ENCODE measurements around the gene IL12RB1. TPM values are rescaled to one million over a fixed set of nuclear protein-coding genes. Genes with fewer than 3 reads are reported as not detected.
A peak's percentile ranks its signal among the peaks of the same experiment; 100 is the strongest.

IL12RB1 gene
- total and polyA plus RNA-seq, 2 of the 13 experiments (the other 11 are each of a cell fraction or from before 2014, with no cell fraction given), result 0.03 to 0.04 TPM

DNA sequence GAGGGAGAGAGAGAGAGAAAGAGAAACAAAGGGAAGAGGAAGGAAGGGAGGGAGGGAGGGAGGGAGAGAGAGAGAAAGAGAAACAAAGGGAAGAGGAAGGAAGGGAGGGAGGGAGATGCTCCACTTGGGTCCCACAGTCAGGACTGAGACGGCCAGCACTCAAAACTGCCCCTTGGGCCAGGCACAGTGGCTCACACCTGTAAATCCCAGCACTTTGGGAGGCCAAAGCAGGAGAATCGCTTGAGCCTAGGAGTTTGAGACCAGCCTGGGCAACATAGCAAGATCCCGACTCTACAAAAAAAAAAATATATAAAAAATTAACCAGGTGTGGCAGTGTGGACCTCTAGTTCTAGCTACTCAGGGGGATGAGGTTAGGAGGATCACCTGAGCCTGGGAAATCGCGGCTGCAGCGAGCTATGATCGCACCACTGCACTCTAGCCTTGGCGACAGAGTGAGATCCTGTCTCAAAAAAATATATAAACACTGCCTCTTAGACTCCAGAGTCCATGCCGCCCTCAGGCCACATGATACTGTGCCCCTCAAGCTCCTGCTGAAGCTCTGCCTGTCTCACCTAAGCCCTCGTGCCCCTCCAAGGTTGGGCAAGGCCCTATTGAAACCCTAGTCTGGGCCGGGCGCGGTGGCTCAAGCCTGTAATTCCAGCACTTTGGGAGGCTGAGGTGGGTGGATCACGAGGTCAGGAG is 70.4 kb downstream of the IL12RB1 start:
- ATAC-seq (no peak), FAIRE-seq (no peak), DNase-seq (ENCODE audit: low spot score) (no peak)
- H3K4me1 ChIP-seq (ENCODE audit: insufficient read depth, low read length), result peaks cover 65% of the 10 kb centered on the region
- H3K36me3 ChIP-seq (replicated peaks in 1 of 2; ENCODE audit: control insufficient read depth in 1 of 2, insufficient read depth in 2 of 2, low read length in 2 of 2), result no peaks in the 10 kb centered on the region; a peak in 1 of 5 replicates
- H3K79me2 ChIP-seq (ENCODE audit: insufficient read depth, low read length), result no peaks in the 10 kb centered on the region
- H3K27me3 ChIP-seq (ENCODE audit: control insufficient read depth in 1 of 2, insufficient read depth in 2 of 2, low read length in 2 of 2), result no peaks in the 10 kb centered on the region
- in situ Hi-C loops (cut with HindIII; ENCODE audit: extremely low pct_ligation_motif_present, low pct_unique_long_range_greater_than_20kb), result no loop called here
- no TSS peak for BruUV-seq (replicated peaks)
- TF ChIP-seq ZNF121 (CRISPR knock-in tag; IDR thresholded peaks at IDR 0.05) (peak; percentile 79), ERF (CRISPR knock-in tag; IDR thresholded peaks at IDR 0.05) (no peak), ZNF543 (CRISPR knock-in tag; IDR thresholded peaks at IDR 0.05) (peak; percentile 96), RAD51 (IDR thresholded peaks at IDR 0.05; ENCODE audit: borderline replicate concordance) (no peak)
- TF ChIP-seq, protein P1, sequence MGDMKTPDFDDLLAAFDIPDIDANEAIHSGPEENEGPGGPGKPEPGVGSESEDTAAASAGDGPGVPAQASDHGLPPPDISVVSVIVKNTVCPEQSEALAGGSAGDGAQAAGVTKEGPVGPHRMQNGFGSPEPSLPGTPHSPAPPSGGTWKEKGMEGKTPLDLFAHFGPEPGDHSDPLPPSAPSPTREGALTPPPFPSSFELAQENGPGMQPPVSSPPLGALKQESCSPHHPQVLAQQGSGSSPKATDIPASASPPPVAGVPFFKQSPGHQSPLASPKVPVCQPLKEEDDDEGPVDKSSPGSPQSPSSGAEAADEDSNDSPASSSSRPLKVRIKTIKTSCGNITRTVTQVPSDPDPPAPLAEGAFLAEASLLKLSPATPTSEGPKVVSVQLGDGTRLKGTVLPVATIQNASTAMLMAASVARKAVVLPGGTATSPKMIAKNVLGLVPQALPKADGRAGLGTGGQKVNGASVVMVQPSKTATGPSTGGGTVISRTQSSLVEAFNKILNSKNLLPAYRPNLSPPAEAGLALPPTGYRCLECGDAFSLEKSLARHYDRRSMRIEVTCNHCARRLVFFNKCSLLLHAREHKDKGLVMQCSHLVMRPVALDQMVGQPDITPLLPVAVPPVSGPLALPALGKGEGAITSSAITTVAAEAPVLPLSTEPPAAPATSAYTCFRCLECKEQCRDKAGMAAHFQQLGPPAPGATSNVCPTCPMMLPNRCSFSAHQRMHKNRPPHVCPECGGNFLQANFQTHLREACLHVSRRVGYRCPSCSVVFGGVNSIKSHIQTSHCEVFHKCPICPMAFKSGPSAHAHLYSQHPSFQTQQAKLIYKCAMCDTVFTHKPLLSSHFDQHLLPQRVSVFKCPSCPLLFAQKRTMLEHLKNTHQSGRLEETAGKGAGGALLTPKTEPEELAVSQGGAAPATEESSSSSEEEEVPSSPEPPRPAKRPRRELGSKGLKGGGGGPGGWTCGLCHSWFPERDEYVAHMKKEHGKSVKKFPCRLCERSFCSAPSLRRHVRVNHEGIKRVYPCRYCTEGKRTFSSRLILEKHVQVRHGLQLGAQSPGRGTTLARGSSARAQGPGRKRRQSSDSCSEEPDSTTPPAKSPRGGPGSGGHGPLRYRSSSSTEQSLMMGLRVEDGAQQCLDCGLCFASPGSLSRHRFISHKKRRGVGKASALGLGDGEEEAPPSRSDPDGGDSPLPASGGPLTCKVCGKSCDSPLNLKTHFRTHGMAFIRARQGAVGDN (CRISPR knock-in tag; IDR thresholded peaks at IDR 0.05), result 0 out of 2 replicates have a peak, but pooled peaks have one; percentile 28
- no peak overlapping the region for H2AFZ ChIP-seq (ENCODE audit: low read length)
- H3K4me2 ChIP-seq (ENCODE audit: low read depth, low read length), result peak overlapping the region; percentile 51
- CTCF ChIA-PET (ENCODE audit: low intra/inter-chr PET ratio, low total read pairs), result no interaction called here
- H4K20me1 ChIP-seq (ENCODE audit: insufficient read depth, low read length), result no peaks in the 10 kb centered on the region
- 42% methylated on average over 14 of the region's 14 CpGs for WGBS (ENCODE audit: low lambda C conversion rate)
- H3K9me3 ChIP-seq (ENCODE audit: low read length), result no peaks in the 10 kb centered on the region
- POLR2A ChIA-PET, result no interaction called here
- intact Hi-C loops (cut with micrococcal nuclease; ENCODE audit: unreplicated experiment), result no loop called here
- H3K9ac ChIP-seq (ENCODE audit: insufficient read depth, low read depth, low read length), result 0 out of 2 replicates have a peak overlapping the region, but pooled peaks have one; percentile 25
- no peak overlapping the region for H3K27ac ChIP-seq (ENCODE audit: extremely low read length, insufficient read depth, low read length)
- H3K4me3 ChIP-seq (replicated peaks in 1 of 3; ENCODE audit: insufficient read depth in 1 of 3, low read depth in 2 of 3, low read length in 3 of 3), result no peak overlapping the region; a peak in 1 of 6 replicates
